Breast epithelium (tissue), 3 donors: ENCODE measurements around the gene XIRP2.
"Not testable (repeated sequence)": the region's sequence is repeated elsewhere in the genome, so short reads cannot be mapped to it uniquely, and the experiment has no call there.

ENCODE experiments used
- POLR2A ChIP-seq: fragments of 450-650 bp; IDR thresholded peaks from one replicate; pipeline ENCODE4 v1.6.1; 2016; ENCODE audit warnings: antibody characterized with exemption, mild to moderate bottlenecking, moderate library complexity
- POLR2AphosphoS5 ChIP-seq, 3 donors: sonication (generic); formaldehyde crosslinking; IDR thresholded peaks; one replicate each; pipeline ENCODE4 v1.6.1; 2017; ENCODE audit warnings: antibody characterized with exemption in 3 of 3
- TF ChIP-seq, protein P1 (sequence below), 3 donors: fragments of 450-650 bp; IDR thresholded peaks; one replicate each; pipeline ENCODE4 v1.5.1; 2016 to 2017; ENCODE audit warnings: antibody characterized with exemption in 3 of 3, mild to moderate bottlenecking in 3 of 3, moderate library complexity in 3 of 3

DNA sequence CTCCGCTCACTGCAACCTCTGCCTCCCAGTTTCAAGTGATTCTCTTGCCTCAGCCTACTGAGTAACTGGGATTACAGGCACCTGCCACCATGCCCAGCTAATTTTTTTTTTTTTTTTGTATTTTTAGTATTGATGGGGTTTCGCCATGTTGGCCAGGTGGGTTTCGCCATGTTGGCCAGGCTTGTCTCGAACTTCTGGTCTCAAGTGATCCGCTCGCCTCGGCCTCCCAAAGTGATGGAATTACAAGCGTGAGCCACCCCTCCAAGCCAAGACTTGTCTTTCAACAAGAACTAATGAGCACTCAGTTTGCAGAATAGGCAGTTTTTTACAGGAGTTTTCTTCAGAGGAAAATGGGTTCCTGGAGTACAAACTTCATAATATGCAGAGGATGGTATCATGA lies 187.4 kb downstream of the XIRP2 start:
- TF ChIP-seq, protein P1, sequence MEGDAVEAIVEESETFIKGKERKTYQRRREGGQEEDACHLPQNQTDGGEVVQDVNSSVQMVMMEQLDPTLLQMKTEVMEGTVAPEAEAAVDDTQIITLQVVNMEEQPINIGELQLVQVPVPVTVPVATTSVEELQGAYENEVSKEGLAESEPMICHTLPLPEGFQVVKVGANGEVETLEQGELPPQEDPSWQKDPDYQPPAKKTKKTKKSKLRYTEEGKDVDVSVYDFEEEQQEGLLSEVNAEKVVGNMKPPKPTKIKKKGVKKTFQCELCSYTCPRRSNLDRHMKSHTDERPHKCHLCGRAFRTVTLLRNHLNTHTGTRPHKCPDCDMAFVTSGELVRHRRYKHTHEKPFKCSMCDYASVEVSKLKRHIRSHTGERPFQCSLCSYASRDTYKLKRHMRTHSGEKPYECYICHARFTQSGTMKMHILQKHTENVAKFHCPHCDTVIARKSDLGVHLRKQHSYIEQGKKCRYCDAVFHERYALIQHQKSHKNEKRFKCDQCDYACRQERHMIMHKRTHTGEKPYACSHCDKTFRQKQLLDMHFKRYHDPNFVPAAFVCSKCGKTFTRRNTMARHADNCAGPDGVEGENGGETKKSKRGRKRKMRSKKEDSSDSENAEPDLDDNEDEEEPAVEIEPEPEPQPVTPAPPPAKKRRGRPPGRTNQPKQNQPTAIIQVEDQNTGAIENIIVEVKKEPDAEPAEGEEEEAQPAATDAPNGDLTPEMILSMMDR (IDR thresholded peaks at IDR 0.05): not testable (repeated sequence)
- TF ChIP-seq POLR2A; POLR2AphosphoS5 (IDR thresholded peaks at IDR 0.05): not testable (repeated sequence)
